Mesenchymal stem cell (in vitro differentiated cells and primary cell): ENCODE data around the gene FADS1.

Source experiments
- DNase-seq: peaks from one replicate; pipeline ENCODE4 v3.0.0-alpha.2; 2013
- H2AFZ ChIP-seq: one replicate; pipeline ENCODE4 v1.6.1; 2013; ENCODE audit warnings: low read depth, mild to moderate bottlenecking, control low read depth, inconsistent platforms, low read length, moderate library complexity
- H2AK5ac ChIP-seq: 2 replicates; pipeline ENCODE4 v1.6.1; 2013; ENCODE audit warnings: low read length, moderate library complexity, mild to moderate bottlenecking, inconsistent platforms; ENCODE audit not compliant: severe bottlenecking
- H2BK120ac ChIP-seq: one replicate; pipeline ENCODE4 v1.6.1; 2013; ENCODE audit warnings: low read depth, mild to moderate bottlenecking, inconsistent platforms, low read length, moderate library complexity
- H2BK12ac ChIP-seq, 2 experiments: one replicate each; pipeline ENCODE4 v1.6.1; 2013; ENCODE audit warnings: inconsistent platforms in 2 of 2, low read length in 2 of 2, mild to moderate bottlenecking in 2 of 2, moderate library complexity in 2 of 2, control low read depth in 1 of 2
- H2BK15ac ChIP-seq: one replicate; pipeline ENCODE4 v1.6.1; 2013; ENCODE audit warnings: mild to moderate bottlenecking, low read depth, inconsistent platforms; ENCODE audit not compliant: poor library complexity, severe bottlenecking
- H2BK5ac ChIP-seq: 2 replicates; pipeline ENCODE4 v1.6.1; 2013; ENCODE audit warnings: low read depth, mild to moderate bottlenecking, low read length, control low read depth, inconsistent platforms; ENCODE audit not compliant: poor library complexity, severe bottlenecking
- H3K14ac ChIP-seq, 2 experiments: one replicate each; pipeline ENCODE4 v1.6.1; 2013; ENCODE audit warnings: inconsistent platforms in 2 of 2, low read length in 2 of 2, control low read depth in 1 of 2, mild to moderate bottlenecking in 1 of 2, moderate library complexity in 1 of 2
- H3K18ac ChIP-seq, 2 experiments: one replicate each; pipeline ENCODE4 v1.6.1; 2013; ENCODE audit warnings: inconsistent platforms in 2 of 2, low read length in 2 of 2, control low read depth in 1 of 2, low read depth in 1 of 2, mild to moderate bottlenecking in 1 of 2
- H3K23ac ChIP-seq, 2 experiments: one replicate each; pipeline ENCODE4 v1.6.1; 2013; ENCODE audit warnings: inconsistent platforms in 2 of 2, low read length in 2 of 2, mild to moderate bottlenecking in 2 of 2, moderate library complexity in 2 of 2, control low read depth in 1 of 2
- H3K27ac ChIP-seq: 2 replicates; pipeline ENCODE4 v1.5.1; 2013; ENCODE audit warnings: mild to moderate bottlenecking, moderate library complexity, low read length, control low read depth, inconsistent platforms; ENCODE audit not compliant: poor library complexity, severe bottlenecking
- H3K27me3 ChIP-seq, 2 experiments: 2 replicates each; pipeline versions ENCODE4 v1.6.1 to v1.7.0; 2013; ENCODE audit warnings: low read length in 2 of 2, mild to moderate bottlenecking in 2 of 2, moderate library complexity in 2 of 2, control low read depth in 1 of 2, inconsistent platforms in 1 of 2; ENCODE audit not compliant: control insufficient read depth in 1 of 2, insufficient read depth in 1 of 2
- H3K36me3 ChIP-seq, 2 experiments: 2 replicates each; pipeline versions ENCODE4 v1.6.1 to v1.7.0; 2013; ENCODE audit warnings: low read length in 2 of 2, control low read depth in 1 of 2, inconsistent platforms in 1 of 2, low read depth in 1 of 2, mild to moderate bottlenecking in 1 of 2; ENCODE audit not compliant: insufficient read depth in 2 of 2, control insufficient read depth in 1 of 2
- H3K4ac ChIP-seq, 2 experiments: one replicate each; pipeline ENCODE4 v1.6.1; 2013; ENCODE audit warnings: inconsistent platforms in 2 of 2, low read length in 2 of 2, mild to moderate bottlenecking in 2 of 2, moderate library complexity in 2 of 2, control low read depth in 1 of 2, low read depth in 1 of 2
- H3K4me1 ChIP-seq: 2 replicates; pipeline ENCODE4 v1.6.1; 2013; ENCODE audit warnings: low read depth, low read length, control low read depth; ENCODE audit not compliant: control insufficient read depth, insufficient read depth
- H3K4me2 ChIP-seq: 2 replicates; pipeline ENCODE4 v1.6.1; 2013; ENCODE audit warnings: low read length, mild to moderate bottlenecking, inconsistent platforms; ENCODE audit not compliant: poor library complexity, severe bottlenecking
- H3K4me3 ChIP-seq, 2 experiments: 2 replicates each; pipeline versions ENCODE4 v1.5.1 to v1.7.0; 2013; ENCODE audit warnings: low read length in 2 of 2, mild to moderate bottlenecking in 2 of 2, control low read depth in 1 of 2, low read depth in 1 of 2; ENCODE audit not compliant: insufficient read depth in 1 of 2
- H3K79me1 ChIP-seq: replicated peaks from 2 replicates; pipeline ENCODE4 v1.6.1; 2013; ENCODE audit warnings: mild to moderate bottlenecking, control low read depth, low read length, inconsistent platforms; ENCODE audit not compliant: poor library complexity, severe bottlenecking
- H3K9ac ChIP-seq: 2 replicates; pipeline ENCODE4 v1.7.0; 2013; ENCODE audit warnings: mild to moderate bottlenecking, low read length, moderate library complexity
- H3K9me3 ChIP-seq: 2 replicates; pipeline ENCODE4 v1.7.0; 2013; ENCODE audit warnings: mild to moderate bottlenecking, low read length; ENCODE audit not compliant: control insufficient read depth
- H4K8ac ChIP-seq: one replicate; pipeline ENCODE4 v1.6.1; 2013; ENCODE audit warnings: inconsistent platforms, mild to moderate bottlenecking, low read length, moderate library complexity
- H4K91ac ChIP-seq: one replicate; pipeline ENCODE4 v1.6.1; 2013; ENCODE audit warnings: mild to moderate bottlenecking, low read length, inconsistent platforms
- WGBS: methylation state at CpG from one replicate; pipeline ENCODE4 v1.1.7; 2013; ENCODE audit warnings: mixed read lengths; 5-methylcytosine and 5-hydroxymethylcytosine counted together

Gene FADS1

GRCh38 chr11:61782841-61783240 is 34.0 kb downstream of the FADS1 start:
- Histone ChIP-seq H2AK5ac (peak overlapping the region; percentile 87), H4K8ac (no peak overlapping the region), H3K4ac (no peak overlapping the region), H3K9ac (no peak overlapping the region), H2BK120ac (no peak overlapping the region), H3K4me1 (peaks cover 51% of the 10 kb centered on the region), H3K27me3 (peaks cover 0 to 16% of the 10 kb centered on the region in 2 experiments), H3K23ac (no peak overlapping the region), H3K4me3 (no peak overlapping the region), H3K4me2 (no peak overlapping the region), H3K18ac (peak overlapping the region in 1 of 2 experiments; percentile 22), H2AFZ (no peak overlapping the region), H3K14ac (no peak overlapping the region), H2BK12ac (no peak overlapping the region), H4K91ac (peak overlapping the region; percentile 34), H3K27ac (no peak overlapping the region), H3K79me1 (peaks cover 8% of the 10 kb centered on the region), H3K36me3 (peaks cover 36 to 99% of the 10 kb centered on the region in 2 experiments), H2BK5ac (no peak overlapping the region), H3K9me3 (no peaks in the 10 kb centered on the region), H2BK15ac (peak overlapping the region; percentile 26)
- WGBS = 92% methylated on average over 10 of the region's 11 CpGs
- DNase-seq = no peak

- no peak overlapping the region for H4K8ac ChIP-seq
- H3K18ac ChIP-seq = no peak overlapping the region
- H2BK120ac ChIP-seq = no peak overlapping the region
- DNase-seq = no peak
- H2BK5ac ChIP-seq = no peak overlapping the region
- no peak overlapping the region for H2BK12ac ChIP-seq
- peaks cover 49% of the 10 kb centered on the region for H3K4me1 ChIP-seq
- H3K9me3 ChIP-seq = no peaks in the 10 kb centered on the region
- H3K4me3 ChIP-seq = no peak overlapping the region
- H3K79me1 ChIP-seq = peaks cover 7% of the 10 kb centered on the region
- WGBS = 93% methylated on average over 3 of the region's 3 CpGs
- peaks cover 30 to 99% of the 10 kb centered on the region in 2 experiments for H3K36me3 ChIP-seq
- no peak overlapping the region for H2AFZ ChIP-seq
- H3K27ac ChIP-seq = no peak overlapping the region
- no peak overlapping the region for H2BK15ac ChIP-seq
- peaks cover 0 to 20% of the 10 kb centered on the region in 2 experiments for H3K27me3 ChIP-seq
- no peak overlapping the region for H3K4ac ChIP-seq
- no peak overlapping the region for H4K91ac ChIP-seq
- no peak overlapping the region for H3K14ac ChIP-seq
- no peak overlapping the region for H3K9ac ChIP-seq
- no peak overlapping the region for H2AK5ac ChIP-seq
- H3K23ac ChIP-seq = no peak overlapping the region
- no peak overlapping the region for H3K4me2 ChIP-seq
Observed at GRCh38 chr11:61782299-61782698, 34.5 kb downstream of the FADS1 start.

GRCh38 chr11:61781585-61781984 is 35.2 kb downstream of the FADS1 start:
- DNase-seq = no peak
- H3K4me1 ChIP-seq = peaks cover 47% of the 10 kb centered on the region
- no peak overlapping the region for H3K23ac ChIP-seq
- no peak overlapping the region for H2BK12ac ChIP-seq
- H3K18ac ChIP-seq = no peak overlapping the region
- H2AFZ ChIP-seq = no peak overlapping the region
- no peak overlapping the region for H4K91ac ChIP-seq
- no peak overlapping the region for H3K4ac ChIP-seq
- no peak overlapping the region for H2BK5ac ChIP-seq
- no peak overlapping the region for H4K8ac ChIP-seq
- H2AK5ac ChIP-seq = no peak overlapping the region
- H2BK120ac ChIP-seq = no peak overlapping the region
- no peak overlapping the region for H3K27ac ChIP-seq
- H3K79me1 ChIP-seq = peaks cover 7% of the 10 kb centered on the region
- H3K9me3 ChIP-seq = no peaks in the 10 kb centered on the region
- WGBS = 91% methylated on average over 5 of the region's 5 CpGs
- peaks cover 0 to 27% of the 10 kb centered on the region in 2 experiments for H3K27me3 ChIP-seq
- H3K14ac ChIP-seq = no peak overlapping the region
- H3K36me3 ChIP-seq = peaks cover 23 to 99% of the 10 kb centered on the region in 2 experiments
- H3K4me2 ChIP-seq = no peak overlapping the region
- H2BK15ac ChIP-seq = no peak overlapping the region
- no peak overlapping the region for H3K9ac ChIP-seq
- H3K4me3 ChIP-seq = no peak overlapping the region

- H4K8ac ChIP-seq = no peak overlapping the region
- no peak overlapping the region for H2AK5ac ChIP-seq
- peak overlapping the region in 1 of 2 experiments; percentile 31 for H3K18ac ChIP-seq
- peaks cover 44% of the 10 kb centered on the region for H3K4me1 ChIP-seq
- H3K27ac ChIP-seq = no peak overlapping the region
- H3K9me3 ChIP-seq = no peaks in the 10 kb centered on the region
- H3K9ac ChIP-seq = no peak overlapping the region
- no peak overlapping the region for H3K23ac ChIP-seq
- peaks cover 0 to 36% of the 10 kb centered on the region in 2 experiments for H3K27me3 ChIP-seq
- WGBS = 86% methylated on average over 8 of the region's 9 CpGs
- H3K4ac ChIP-seq = no peak overlapping the region
- H3K14ac ChIP-seq = no peak overlapping the region
- H2BK5ac ChIP-seq = no peak overlapping the region
- H2BK12ac ChIP-seq = no peak overlapping the region
- H3K4me2 ChIP-seq = no peak overlapping the region
- H3K4me3 ChIP-seq = no peak overlapping the region
- peaks cover 7% of the 10 kb centered on the region for H3K79me1 ChIP-seq
- H4K91ac ChIP-seq = peak overlapping the region; percentile 5
- no peak overlapping the region for H2AFZ ChIP-seq
- DNase-seq = no peak
- H2BK15ac ChIP-seq = no peak overlapping the region
- H3K36me3 ChIP-seq = peaks cover 15 to 97% of the 10 kb centered on the region in 2 experiments
- no peak overlapping the region for H2BK120ac ChIP-seq
Observed at GRCh38 chr11:61780581-61781162, 36.1 kb downstream of the FADS1 start.
